HEK293 (cell line): ENCODE data around the gene WDR17.
A peak's percentile ranks its signal among the peaks of the same experiment; 100 is the strongest.

Experiments used
- CTCF ChIA-PET: fragments of 350-600 bp; formaldehyde crosslinking; extraction: SDS; loops from one replicate; lab custom pipeline; 2021; ENCODE audit warnings: antibody characterized with exemption; lab: Yijun Ruan, JAX
- POLR2A ChIA-PET: fragments of 300-600 bp; formaldehyde crosslinking; extraction: SDS; loops from one replicate; lab custom pipeline; 2020; ENCODE audit warnings: antibody characterized with exemption, inconsistent platforms; lab: Yijun Ruan, JAX
- H3K27ac ChIP-seq: fragments of 200-500 bp; sonication (Bioruptor generic); 2 replicates; pipeline ENCODE4 v1.5.1; 2014; ENCODE audit warnings: low read depth, low read length, control low read depth, inconsistent platforms; ENCODE audit errors: extremely low read depth
- H3K36me3 ChIP-seq, 2 experiments: fragments of 200-500 bp in 1 of 2; sonication (Bioruptor generic) in 1 of 2; 1 replicate in 1 of 2; 2 replicates in 1 of 2; pipeline ENCODE4 v1.5.1; 2014 to 2017; ENCODE audit warnings: inconsistent platforms in 2 of 2, low read length in 2 of 2; ENCODE audit not compliant: control insufficient read depth in 2 of 2, insufficient read depth in 1 of 2
- H3K4me1 ChIP-seq: fragments of 200-500 bp; sonication (Bioruptor generic); 2 replicates; pipeline ENCODE4 v1.5.1; 2014; ENCODE audit warnings: mild to moderate bottlenecking, low read length, inconsistent platforms; ENCODE audit not compliant: control insufficient read depth, insufficient read depth
- H3K4me3 ChIP-seq: 2 replicates; pipeline ENCODE4 v1.5.1; 2011; ENCODE audit warnings: low read depth, mild to moderate bottlenecking, control low read depth, low read length, moderate library complexity
- H3K9me3 ChIP-seq: fragments of 200-500 bp; sonication (Bioruptor generic); 2 replicates; pipeline ENCODE4 v1.5.1; 2014; ENCODE audit warnings: low read depth, low read length, inconsistent platforms; ENCODE audit not compliant: control insufficient read depth, insufficient read depth
- GLI4 ChIP-seq: fragments of 450-650 bp; formaldehyde crosslinking; IDR thresholded peaks from 2 replicates; pipeline ENCODE4 v1.5.1; 2016; ENCODE audit warnings: missing biosample characterization, missing genetic modification characterization
- SCRT2 ChIP-seq: fragments of 450-650 bp; formaldehyde crosslinking; IDR thresholded peaks from 2 replicates; pipeline ENCODE4 v1.5.1; 2016; ENCODE audit warnings: missing biosample characterization, missing genetic modification characterization
- TCF7L2 ChIP-seq: IDR thresholded peaks from 2 replicates; pipeline ENCODE4 v1.6.1; 2011; ENCODE audit warnings: low read depth, mild to moderate bottlenecking, inconsistent platforms, low read length, moderate library complexity, borderline replicate concordance
- ZNF169 ChIP-seq: fragments of 450-650 bp; formaldehyde crosslinking; IDR thresholded peaks from 2 replicates; pipeline ENCODE4 v1.5.1; 2016; ENCODE audit warnings: missing biosample characterization, missing genetic modification characterization
- ZNF184 ChIP-seq: fragments of 450-650 bp; IDR thresholded peaks from 2 replicates; pipeline ENCODE4 v1.5.1; 2018; ENCODE audit warnings: missing biosample characterization, mild to moderate bottlenecking, missing genetic modification characterization
- ZNF2 ChIP-seq: fragments of 450-650 bp; formaldehyde crosslinking; IDR thresholded peaks from 2 replicates; pipeline ENCODE4 v1.5.1; 2016; ENCODE audit warnings: missing biosample characterization, missing genetic modification characterization
- ZNF335 ChIP-seq: fragments of 450-650 bp; formaldehyde crosslinking; conservative IDR thresholded peaks from 2 replicates; pipeline ENCODE4 v1.5.1; 2016; ENCODE audit warnings: missing biosample characterization, missing genetic modification characterization
- ZNF366 ChIP-seq: fragments of 450-650 bp; formaldehyde crosslinking; conservative IDR thresholded peaks from 2 replicates; pipeline ENCODE4 v1.5.1; 2016; ENCODE audit warnings: missing biosample characterization, missing genetic modification characterization
- ZNF433 ChIP-seq: fragments of 450-650 bp; formaldehyde crosslinking; IDR thresholded peaks from 2 replicates; pipeline ENCODE4 v1.5.1; 2016; ENCODE audit warnings: missing biosample characterization, missing genetic modification characterization, low read depth
- ZNF654 ChIP-seq: fragments of 450-650 bp; formaldehyde crosslinking; IDR thresholded peaks from 2 replicates; pipeline ENCODE4 v1.5.1; 2016; ENCODE audit warnings: low read depth, missing biosample characterization, missing genetic modification characterization
- ZNF791 ChIP-seq: fragments of 450-650 bp; formaldehyde crosslinking; IDR thresholded peaks from 2 replicates; pipeline ENCODE4 v1.5.1; 2016; ENCODE audit warnings: missing biosample characterization, missing genetic modification characterization
- TF ChIP-seq, protein P1 (sequence below): fragments of 450-650 bp; formaldehyde crosslinking; IDR thresholded peaks from 2 replicates; pipeline ENCODE4 v1.5.1; 2016; ENCODE audit warnings: missing biosample characterization, missing genetic modification characterization
- TF ChIP-seq, protein P2 (sequence below): fragments of 450-650 bp; formaldehyde crosslinking; IDR thresholded peaks from 2 replicates; pipeline ENCODE4 v1.5.1; 2016; ENCODE audit warnings: missing biosample characterization, missing genetic modification characterization
- TF ChIP-seq, protein P3 (sequence below): fragments of 450-650 bp; formaldehyde crosslinking; IDR thresholded peaks from 2 replicates; pipeline ENCODE4 v1.5.1; 2016; ENCODE audit warnings: missing biosample characterization, missing genetic modification characterization
- TF ChIP-seq, protein P4 (sequence below): fragments of 450-650 bp; formaldehyde crosslinking; IDR thresholded peaks from 2 replicates; pipeline ENCODE4 v1.5.1; 2016; ENCODE audit warnings: missing biosample characterization, missing genetic modification characterization
- TF ChIP-seq, protein P5 (sequence below): fragments of 450-650 bp; formaldehyde crosslinking; conservative IDR thresholded peaks from 2 replicates; pipeline ENCODE4 v1.5.1; 2016; ENCODE audit warnings: low read depth, missing biosample characterization, missing genetic modification characterization

Gene WDR17

DNA sequence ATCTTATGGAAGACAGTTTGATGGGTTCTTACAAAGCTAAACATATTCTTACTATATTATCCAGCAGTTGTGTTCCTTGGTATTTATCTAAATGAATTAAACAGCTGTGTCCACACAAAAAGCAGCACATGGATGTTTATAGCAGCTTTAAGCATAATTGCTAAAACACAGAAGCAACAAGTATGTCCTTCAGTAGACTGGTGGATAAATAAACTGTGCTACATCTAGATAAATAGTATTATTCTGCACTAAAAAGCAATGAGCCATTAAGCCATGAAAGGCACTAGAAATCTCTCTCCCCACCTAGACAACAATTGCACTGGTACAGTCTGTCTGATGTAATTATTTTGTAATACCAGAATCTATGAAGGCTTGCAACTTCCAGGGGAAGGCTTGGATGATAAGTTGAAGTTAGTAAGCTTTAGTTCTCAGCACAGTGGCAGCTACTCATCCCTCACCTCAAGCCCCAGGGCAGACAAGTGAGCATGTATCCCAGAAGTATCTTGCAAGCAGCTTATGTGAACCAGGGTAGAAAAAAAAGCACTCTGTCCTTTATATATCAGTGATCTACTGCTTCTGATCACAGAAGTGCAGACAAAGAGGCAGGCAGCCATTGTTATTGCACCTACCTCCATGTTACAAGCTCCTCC is 36.9 kb downstream of the WDR17 start:
- CTCF ChIA-PET = interaction anchor here (0.5 kb wide), 1 partner anchor 67 kb away, joined by 3 read pairs; no protein-coding TSS in a partner anchor
- TF ChIP-seq, protein P1, sequence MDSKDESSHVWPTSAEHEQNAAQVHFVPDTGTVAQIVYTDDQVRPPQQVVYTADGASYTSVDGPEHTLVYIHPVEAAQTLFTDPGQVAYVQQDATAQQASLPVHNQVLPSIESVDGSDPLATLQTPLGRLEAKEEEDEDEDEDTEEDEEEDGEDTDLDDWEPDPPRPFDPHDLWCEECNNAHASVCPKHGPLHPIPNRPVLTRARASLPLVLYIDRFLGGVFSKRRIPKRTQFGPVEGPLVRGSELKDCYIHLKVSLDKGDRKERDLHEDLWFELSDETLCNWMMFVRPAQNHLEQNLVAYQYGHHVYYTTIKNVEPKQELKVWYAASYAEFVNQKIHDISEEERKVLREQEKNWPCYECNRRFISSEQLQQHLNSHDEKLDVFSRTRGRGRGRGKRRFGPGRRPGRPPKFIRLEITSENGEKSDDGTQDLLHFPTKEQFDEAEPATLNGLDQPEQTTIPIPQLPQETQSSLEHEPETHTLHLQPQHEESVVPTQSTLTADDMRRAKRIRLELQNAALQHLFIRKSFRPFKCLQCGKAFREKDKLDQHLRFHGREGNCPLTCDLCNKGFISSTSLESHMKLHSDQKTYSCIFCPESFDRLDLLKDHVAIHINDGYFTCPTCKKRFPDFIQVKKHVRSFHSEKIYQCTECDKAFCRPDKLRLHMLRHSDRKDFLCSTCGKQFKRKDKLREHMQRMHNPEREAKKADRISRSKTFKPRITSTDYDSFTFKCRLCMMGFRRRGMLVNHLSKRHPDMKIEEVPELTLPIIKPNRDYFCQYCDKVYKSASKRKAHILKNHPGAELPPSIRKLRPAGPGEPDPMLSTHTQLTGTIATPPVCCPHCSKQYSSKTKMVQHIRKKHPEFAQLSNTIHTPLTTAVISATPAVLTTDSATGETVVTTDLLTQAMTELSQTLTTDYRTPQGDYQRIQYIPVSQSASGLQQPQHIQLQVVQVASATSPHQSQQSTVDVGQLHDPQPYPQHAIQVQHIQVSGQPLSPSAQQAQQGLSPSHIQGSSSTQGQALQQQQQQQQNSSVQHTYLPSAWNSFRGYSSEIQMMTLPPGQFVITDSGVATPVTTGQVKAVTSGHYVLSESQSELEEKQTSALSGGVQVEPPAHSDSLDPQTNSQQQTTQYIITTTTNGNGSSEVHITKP (tag by site-specific recombination) = peak; percentile 35; the same call in 1 of the 2 replicates
- TF ChIP-seq GLI4 (no peak), ZNF184 (tag by site-specific recombination) (no peak), TCF7L2 (no peak), ZNF791 (tag by site-specific recombination) (no peak), ZNF433 (no peak), SCRT2 (tag by site-specific recombination) (peak; percentile 59; the same call in 1 of the 2 replicates), ZNF335 (no peak), ZNF2 (tag by site-specific recombination) (0 out of 2 replicates have a peak, but pooled peaks have one; percentile 54)
- TF ChIP-seq, protein P2, sequence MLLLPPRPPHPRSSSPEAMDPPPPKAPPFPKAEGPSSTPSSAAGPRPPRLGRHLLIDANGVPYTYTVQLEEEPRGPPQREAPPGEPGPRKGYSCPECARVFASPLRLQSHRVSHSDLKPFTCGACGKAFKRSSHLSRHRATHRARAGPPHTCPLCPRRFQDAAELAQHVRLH (tag by site-specific recombination) = no peak
- Histone ChIP-seq H3K4me3 (no peak overlapping the region), H3K36me3 (no peaks in the 10 kb centered on the region), H3K4me1 (no peaks in the 10 kb centered on the region), H3K27ac (no peak overlapping the region), H3K9me3 (no peaks in the 10 kb centered on the region)
- POLR2A ChIA-PET = no interaction called here

DNA sequence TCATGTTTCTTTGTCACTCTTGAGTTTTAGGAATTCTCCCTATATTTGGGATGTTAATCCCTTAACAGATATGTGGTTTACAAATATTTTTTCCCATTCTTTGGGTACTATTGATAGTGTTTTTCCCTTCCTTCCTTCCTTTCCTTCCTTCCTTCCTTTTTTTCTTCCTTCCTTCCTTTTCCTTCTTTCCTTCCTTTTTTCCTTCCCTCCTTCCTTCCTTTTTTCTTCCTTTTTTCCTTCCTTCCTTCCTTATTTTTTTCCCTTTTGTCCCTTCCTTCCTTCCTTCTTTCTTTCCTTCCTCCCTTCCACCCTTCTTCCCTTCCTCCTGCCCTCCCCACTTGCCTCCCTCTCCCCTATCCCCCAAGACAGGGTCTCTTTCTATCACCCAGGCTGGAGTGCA is 42.1 kb downstream of the WDR17 start:
- TF ChIP-seq, protein P3, sequence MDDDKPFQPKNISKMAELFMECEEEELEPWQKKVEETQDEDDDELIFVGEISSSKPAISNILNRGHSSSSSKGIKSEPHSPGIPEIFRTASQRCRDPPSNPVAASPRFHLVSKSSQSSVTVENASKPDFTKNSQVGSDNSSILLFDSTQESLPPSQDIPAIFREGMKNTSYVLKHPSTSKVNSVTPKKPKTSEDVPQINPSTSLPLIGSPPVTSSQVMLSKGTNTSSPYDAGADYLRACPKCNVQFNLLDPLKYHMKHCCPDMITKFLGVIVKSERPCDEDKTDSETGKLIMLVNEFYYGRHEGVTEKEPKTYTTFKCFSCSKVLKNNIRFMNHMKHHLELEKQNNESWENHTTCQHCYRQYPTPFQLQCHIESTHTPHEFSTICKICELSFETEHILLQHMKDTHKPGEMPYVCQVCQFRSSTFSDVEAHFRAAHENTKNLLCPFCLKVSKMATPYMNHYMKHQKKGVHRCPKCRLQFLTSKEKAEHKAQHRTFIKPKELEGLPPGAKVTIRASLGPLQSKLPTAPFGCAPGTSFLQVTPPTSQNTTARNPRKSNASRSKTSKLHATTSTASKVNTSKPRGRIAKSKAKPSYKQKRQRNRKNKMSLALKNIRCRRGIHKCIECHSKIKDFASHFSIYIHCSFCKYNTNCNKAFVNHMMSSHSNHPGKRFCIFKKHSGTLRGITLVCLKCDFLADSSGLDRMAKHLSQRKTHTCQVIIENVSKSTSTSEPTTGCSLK (tag by site-specific recombination) = no peak
- TF ChIP-seq ZNF366 = peak; percentile 92
- Histone ChIP-seq H3K27ac (no peak overlapping the region), H3K4me1 (no peaks in the 10 kb centered on the region), H3K9me3 (no peaks in the 10 kb centered on the region), H3K4me3 (no peak overlapping the region), H3K36me3 (no peaks in the 10 kb centered on the region)
- POLR2A ChIA-PET = no interaction called here
- CTCF ChIA-PET = no interaction called here

DNA sequence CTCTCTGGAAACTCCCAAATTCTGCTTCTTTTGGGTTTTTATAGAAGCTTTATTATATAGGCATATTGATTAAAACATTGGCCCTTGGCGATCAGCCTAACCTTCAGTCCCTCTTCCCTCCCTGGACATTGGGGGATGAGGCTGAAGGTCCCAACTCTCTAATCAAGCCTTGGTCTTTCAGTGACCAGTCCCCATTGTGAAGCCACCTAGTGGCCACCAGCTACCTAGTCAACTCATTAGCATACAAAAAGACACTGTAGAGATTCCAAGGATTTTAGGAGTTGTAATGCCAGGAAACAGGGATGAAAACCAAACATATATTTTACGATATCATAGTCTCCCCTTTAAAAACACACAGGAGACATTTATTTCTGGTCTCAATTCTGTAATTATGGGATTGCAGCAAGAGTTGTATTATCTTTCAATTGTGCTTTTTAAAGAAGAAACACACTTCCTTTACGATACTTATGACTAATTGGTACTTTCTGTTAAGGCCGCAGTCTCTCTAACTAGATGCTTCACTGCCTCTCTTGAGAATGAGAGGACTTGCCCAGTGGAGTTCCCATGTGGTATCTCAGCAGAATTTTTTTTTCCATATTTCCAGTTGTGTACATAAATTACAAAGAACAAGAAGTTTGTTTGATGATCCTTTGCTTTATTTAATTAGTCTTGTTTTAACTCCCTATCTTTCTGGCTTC is 58.2 kb downstream of the WDR17 start:
- Histone ChIP-seq H3K36me3 (no peaks in the 10 kb centered on the region), H3K4me3 (no peak overlapping the region), H3K9me3 (no peaks in the 10 kb centered on the region), H3K27ac (no peak overlapping the region), H3K4me1 (peaks cover 3% of the 10 kb centered on the region; the same call in 1 of the 2 replicates)
- POLR2A ChIA-PET = no interaction called here
- CTCF ChIA-PET = interaction anchor here (0.7 to 1.2 kb wide), 5 partner anchors 14 to 308 kb away, joined by 3 to 5 read pairs (median 3); no protein-coding TSS in a partner anchor
- TF ChIP-seq ZNF654 (tag by site-specific recombination) (peak; percentile 9; the same call in 1 of the 2 replicates), ZNF169 (no peak), ZNF366 (no peak)
- TF ChIP-seq, protein P4, sequence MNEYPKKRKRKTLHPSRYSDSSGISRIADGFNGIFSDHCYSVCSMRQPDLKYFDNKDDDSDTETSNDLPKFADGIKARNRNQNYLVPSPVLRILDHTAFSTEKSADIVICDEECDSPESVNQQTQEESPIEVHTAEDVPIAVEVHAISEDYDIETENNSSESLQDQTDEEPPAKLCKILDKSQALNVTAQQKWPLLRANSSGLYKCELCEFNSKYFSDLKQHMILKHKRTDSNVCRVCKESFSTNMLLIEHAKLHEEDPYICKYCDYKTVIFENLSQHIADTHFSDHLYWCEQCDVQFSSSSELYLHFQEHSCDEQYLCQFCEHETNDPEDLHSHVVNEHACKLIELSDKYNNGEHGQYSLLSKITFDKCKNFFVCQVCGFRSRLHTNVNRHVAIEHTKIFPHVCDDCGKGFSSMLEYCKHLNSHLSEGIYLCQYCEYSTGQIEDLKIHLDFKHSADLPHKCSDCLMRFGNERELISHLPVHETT = no peak
- TF ChIP-seq, protein P5, sequence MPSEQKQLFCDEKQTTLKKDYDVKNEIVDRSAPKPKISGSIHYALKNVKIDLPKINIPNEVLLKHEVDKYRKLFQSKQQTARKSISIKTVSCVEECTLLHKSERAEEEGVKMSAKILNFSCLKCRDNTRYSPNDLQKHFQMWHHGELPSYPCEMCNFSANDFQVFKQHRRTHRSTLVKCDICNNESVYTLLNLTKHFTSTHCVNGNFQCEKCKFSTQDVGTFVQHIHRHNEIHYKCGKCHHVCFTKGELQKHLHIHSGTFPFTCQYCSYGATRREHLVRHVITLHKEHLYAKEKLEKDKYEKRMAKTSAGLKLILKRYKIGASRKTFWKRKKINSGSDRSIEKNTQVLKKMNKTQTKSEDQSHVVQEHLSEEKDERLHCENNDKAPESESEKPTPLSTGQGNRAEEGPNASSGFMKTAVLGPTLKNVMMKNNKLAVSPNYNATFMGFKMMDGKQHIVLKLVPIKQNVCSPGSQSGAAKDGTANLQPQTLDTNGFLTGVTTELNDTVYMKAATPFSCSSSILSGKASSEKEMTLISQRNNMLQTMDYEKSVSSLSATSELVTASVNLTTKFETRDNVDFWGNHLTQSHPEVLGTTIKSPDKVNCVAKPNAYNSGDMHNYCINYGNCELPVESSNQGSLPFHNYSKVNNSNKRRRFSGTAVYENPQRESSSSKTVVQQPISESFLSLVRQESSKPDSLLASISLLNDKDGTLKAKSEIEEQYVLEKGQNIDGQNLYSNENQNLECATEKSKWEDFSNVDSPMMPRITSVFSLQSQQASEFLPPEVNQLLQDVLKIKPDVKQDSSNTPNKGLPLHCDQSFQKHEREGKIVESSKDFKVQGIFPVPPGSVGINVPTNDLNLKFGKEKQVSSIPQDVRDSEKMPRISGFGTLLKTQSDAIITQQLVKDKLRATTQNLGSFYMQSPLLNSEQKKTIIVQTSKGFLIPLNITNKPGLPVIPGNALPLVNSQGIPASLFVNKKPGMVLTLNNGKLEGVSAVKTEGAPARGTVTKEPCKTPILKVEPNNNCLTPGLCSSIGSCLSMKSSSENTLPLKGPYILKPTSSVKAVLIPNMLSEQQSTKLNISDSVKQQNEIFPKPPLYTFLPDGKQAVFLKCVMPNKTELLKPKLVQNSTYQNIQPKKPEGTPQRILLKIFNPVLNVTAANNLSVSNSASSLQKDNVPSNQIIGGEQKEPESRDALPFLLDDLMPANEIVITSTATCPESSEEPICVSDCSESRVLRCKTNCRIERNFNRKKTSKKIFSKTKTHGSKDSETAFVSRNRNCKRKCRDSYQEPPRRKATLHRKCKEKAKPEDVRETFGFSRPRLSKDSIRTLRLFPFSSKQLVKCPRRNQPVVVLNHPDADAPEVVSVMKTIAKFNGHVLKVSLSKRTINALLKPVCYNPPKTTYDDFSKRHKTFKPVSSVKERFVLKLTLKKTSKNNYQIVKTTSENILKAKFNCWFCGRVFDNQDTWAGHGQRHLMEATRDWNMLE = no peak
